ENCODE results near the gene ZMIZ1. TPM values are rescaled to one million over a fixed set of nuclear protein-coding genes. Genes with fewer than 3 reads are reported as not detected.

Gene ZMIZ1
- total and polyA plus RNA-seq, 2 donors (not counting 1 experiment from before 2014, with no cell fraction given): 6.3 to 30.6 TPM

DNA sequence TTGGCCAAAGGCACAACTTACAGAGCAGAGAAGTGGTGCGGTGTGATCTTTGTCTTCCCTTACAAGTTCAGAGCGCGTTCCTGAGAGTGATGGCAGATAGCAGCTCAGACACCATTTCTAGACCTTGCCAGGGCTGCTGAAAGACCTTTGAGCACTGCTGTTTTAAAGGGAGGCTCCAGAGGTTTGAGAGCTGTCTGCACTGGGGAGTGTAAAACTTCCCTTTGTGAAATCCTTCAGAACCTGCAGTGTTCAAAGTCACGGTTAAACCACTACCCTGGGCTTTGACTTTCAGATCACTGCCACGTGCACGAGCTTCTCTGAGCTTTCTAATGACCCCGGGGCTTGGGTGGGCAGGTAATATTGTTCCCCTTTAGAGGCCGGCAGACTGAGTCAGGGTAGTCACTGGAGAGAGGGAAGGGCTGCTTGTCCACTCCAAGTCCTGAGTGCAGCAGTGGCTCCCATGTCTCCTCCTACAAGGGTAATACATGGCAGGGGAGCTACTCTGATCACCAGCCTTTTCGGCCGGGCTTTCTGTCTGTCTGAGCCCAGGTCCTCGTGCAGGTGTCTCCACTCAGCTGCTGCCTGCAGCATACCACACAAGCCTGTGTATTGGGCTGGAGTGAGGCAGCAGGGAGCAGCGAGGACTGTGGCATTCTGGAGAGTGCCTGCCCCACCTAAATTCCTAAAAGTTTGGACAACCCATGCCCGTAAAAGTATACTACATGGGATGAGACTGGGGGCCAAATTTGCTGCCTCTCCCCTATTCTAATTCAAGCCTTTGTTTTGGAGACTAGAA is 63.3 kb downstream of the ZMIZ1 start:
- Histone ChIP-seq H3K36me3 (ENCODE audit: control insufficient read depth, insufficient read depth, low read length) (peaks cover 13% of the 10 kb centered on the region), H3K4me1 (ENCODE audit: control insufficient read depth, extremely low read depth, insufficient read depth, low read length) (peaks cover 41% of the 10 kb centered on the region), H3K27me3 (ENCODE audit: control insufficient read depth, insufficient read depth, low read length) (no peaks in the 10 kb centered on the region), H3K4me2 (ENCODE audit: extremely low read depth, insufficient read depth, low read length) (no peak overlapping the region), H3K9me3 (ENCODE audit: control insufficient read depth, insufficient read depth, low read depth, low read length) (no peaks in the 10 kb centered on the region), H3K79me2 (ENCODE audit: control insufficient read depth, insufficient read depth, low read length) (peaks cover 67% of the 10 kb centered on the region), H2AFZ (ENCODE audit: low read length) (no peak overlapping the region), H4K20me1 (ENCODE audit: control insufficient read depth, extremely low read depth, insufficient read depth, low read length) (no peaks in the 10 kb centered on the region), H3K4me3 (replicated peaks in 1 of 4; ENCODE audit: control extremely low read depth in 1 of 4, insufficient read depth in 1 of 4, low read depth in 3 of 4, low read length in 4 of 4) (no peak overlapping the region), H3K9ac (ENCODE audit: insufficient read depth, low read length) (no peak overlapping the region), H3K27ac (ENCODE audit: insufficient read depth, low read length) (no peak overlapping the region)
- TF ChIP-seq, protein P1, sequence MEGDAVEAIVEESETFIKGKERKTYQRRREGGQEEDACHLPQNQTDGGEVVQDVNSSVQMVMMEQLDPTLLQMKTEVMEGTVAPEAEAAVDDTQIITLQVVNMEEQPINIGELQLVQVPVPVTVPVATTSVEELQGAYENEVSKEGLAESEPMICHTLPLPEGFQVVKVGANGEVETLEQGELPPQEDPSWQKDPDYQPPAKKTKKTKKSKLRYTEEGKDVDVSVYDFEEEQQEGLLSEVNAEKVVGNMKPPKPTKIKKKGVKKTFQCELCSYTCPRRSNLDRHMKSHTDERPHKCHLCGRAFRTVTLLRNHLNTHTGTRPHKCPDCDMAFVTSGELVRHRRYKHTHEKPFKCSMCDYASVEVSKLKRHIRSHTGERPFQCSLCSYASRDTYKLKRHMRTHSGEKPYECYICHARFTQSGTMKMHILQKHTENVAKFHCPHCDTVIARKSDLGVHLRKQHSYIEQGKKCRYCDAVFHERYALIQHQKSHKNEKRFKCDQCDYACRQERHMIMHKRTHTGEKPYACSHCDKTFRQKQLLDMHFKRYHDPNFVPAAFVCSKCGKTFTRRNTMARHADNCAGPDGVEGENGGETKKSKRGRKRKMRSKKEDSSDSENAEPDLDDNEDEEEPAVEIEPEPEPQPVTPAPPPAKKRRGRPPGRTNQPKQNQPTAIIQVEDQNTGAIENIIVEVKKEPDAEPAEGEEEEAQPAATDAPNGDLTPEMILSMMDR (conservative IDR thresholded peaks at IDR 0.05 in 1 of 2, IDR thresholded peaks at IDR 0.05 in 1 of 2; ENCODE audit: low read depth in 1 of 2, low read length in 2 of 2): no peak
- TF ChIP-seq EZH2 (IDR thresholded peaks at IDR 0.05; ENCODE audit: low read length, missing control alignments): no peak
- no peak for DNase-seq (ENCODE audit: low read depth in 2 of 2)

DNA sequence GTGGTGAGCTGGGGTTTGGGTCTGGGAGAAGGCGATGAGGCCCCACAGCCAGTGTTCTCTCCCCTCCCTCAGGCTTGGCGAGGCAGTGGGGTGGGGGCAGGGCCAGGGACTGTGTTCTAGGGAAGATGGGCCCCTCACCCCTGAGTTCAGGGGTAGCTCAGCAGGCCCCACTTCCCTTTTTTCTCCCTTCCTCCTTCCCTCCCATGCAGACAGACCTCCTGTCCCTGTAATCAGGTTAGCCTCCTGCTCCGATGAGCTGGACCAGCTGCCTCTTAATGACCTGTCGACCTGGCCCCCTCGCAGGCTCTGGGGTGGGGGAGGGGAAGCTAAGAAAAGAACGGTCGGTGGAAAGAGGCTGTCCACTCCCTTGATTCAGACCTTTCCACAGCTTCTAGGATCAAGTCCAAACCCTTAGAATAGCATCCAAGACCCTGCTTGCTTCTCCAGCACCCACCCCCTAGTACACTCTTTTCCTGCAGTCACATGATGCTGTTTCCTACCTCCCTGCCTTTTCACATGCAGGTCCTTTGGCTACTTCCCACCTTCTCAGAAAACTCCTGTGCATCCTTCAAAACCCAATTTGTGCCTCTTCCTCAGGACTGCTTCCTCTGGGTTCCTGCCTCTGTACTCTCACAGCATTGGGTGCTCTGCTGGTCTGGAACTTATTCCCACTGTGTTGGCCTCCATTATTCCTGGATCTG is 64.1 kb downstream of the ZMIZ1 start:
- DNase-seq (ENCODE audit: low read depth in 2 of 2): no peak
- Histone ChIP-seq H3K9ac (ENCODE audit: insufficient read depth, low read length) (no peak overlapping the region), H3K27ac (ENCODE audit: insufficient read depth, low read length) (peak overlapping the region; percentile 32), H3K9me3 (ENCODE audit: control insufficient read depth, insufficient read depth, low read depth, low read length) (no peaks in the 10 kb centered on the region), H3K36me3 (ENCODE audit: control insufficient read depth, insufficient read depth, low read length) (peaks cover 13% of the 10 kb centered on the region), H3K79me2 (ENCODE audit: control insufficient read depth, insufficient read depth, low read length) (peaks cover 70% of the 10 kb centered on the region), H3K4me2 (ENCODE audit: extremely low read depth, insufficient read depth, low read length) (no peak overlapping the region), H3K4me3 (replicated peaks in 1 of 4; ENCODE audit: control extremely low read depth in 1 of 4, insufficient read depth in 1 of 4, low read depth in 3 of 4, low read length in 4 of 4) (no peak overlapping the region), H3K4me1 (ENCODE audit: control insufficient read depth, extremely low read depth, insufficient read depth, low read length) (peaks cover 40% of the 10 kb centered on the region), H3K27me3 (ENCODE audit: control insufficient read depth, insufficient read depth, low read length) (no peaks in the 10 kb centered on the region), H4K20me1 (ENCODE audit: control insufficient read depth, extremely low read depth, insufficient read depth, low read length) (no peaks in the 10 kb centered on the region), H2AFZ (ENCODE audit: low read length) (no peak overlapping the region)
- no peak for TF ChIP-seq EZH2 (IDR thresholded peaks at IDR 0.05; ENCODE audit: low read length, missing control alignments)
- TF ChIP-seq, protein P1 (conservative IDR thresholded peaks at IDR 0.05 in 1 of 2, IDR thresholded peaks at IDR 0.05 in 1 of 2; ENCODE audit: low read depth in 1 of 2, low read length in 2 of 2): no peak

DNA sequence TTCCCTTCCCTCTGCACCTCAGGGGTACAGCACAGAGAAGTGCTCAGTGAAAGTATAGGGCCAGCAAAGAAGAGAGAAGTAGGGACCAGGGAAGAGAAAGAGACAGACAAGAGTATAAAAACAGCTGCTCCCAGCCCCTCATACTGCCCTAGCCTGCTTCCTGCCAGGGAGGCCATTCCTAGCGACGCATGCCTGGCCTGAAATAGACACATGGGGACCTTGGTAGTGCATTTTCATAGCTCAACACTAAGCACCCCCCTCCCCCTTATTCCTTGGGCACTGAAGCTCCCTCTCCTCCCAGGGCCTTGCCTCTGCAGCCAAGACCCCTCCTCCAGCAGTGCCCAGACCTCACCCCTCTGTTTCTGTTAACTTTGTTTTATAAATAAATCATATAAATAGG is 64.7 kb downstream of the ZMIZ1 start:
- no peak for DNase-seq (ENCODE audit: low read depth in 2 of 2)
- H3K27me3 ChIP-seq (ENCODE audit: control insufficient read depth, insufficient read depth, low read length): no peaks in the 10 kb centered on the region
- TF ChIP-seq EZH2 (IDR thresholded peaks at IDR 0.05; ENCODE audit: low read length, missing control alignments): no peak
- TF ChIP-seq, protein P1 (conservative IDR thresholded peaks at IDR 0.05 in 1 of 2, IDR thresholded peaks at IDR 0.05 in 1 of 2; ENCODE audit: low read depth in 1 of 2, low read length in 2 of 2): no peak
- H3K27ac ChIP-seq (ENCODE audit: insufficient read depth, low read length): peak overlapping the region; percentile 32
- H3K4me1 ChIP-seq (ENCODE audit: control insufficient read depth, extremely low read depth, insufficient read depth, low read length): peaks cover 45% of the 10 kb centered on the region
- peaks cover 65% of the 10 kb centered on the region for H3K79me2 ChIP-seq (ENCODE audit: control insufficient read depth, insufficient read depth, low read length)
- H3K9me3 ChIP-seq (ENCODE audit: control insufficient read depth, insufficient read depth, low read depth, low read length): no peaks in the 10 kb centered on the region
- H3K4me2 ChIP-seq (ENCODE audit: extremely low read depth, insufficient read depth, low read length): no peak overlapping the region
- H2AFZ ChIP-seq (ENCODE audit: low read length): no peak overlapping the region
- H3K36me3 ChIP-seq (ENCODE audit: control insufficient read depth, insufficient read depth, low read length): peaks cover 13% of the 10 kb centered on the region
- no peak overlapping the region for H3K9ac ChIP-seq (ENCODE audit: insufficient read depth, low read length)
- no peaks in the 10 kb centered on the region for H4K20me1 ChIP-seq (ENCODE audit: control insufficient read depth, extremely low read depth, insufficient read depth, low read length)
- H3K4me3 ChIP-seq (replicated peaks in 1 of 4; ENCODE audit: control extremely low read depth in 1 of 4, insufficient read depth in 1 of 4, low read depth in 3 of 4, low read length in 4 of 4): no peak overlapping the region

Data from fibroblast of lung (primary cell).